H1 (cell line): Measurements from ENCODE around the gene ZNF487. TPM values are rescaled to one million over a fixed set of nuclear protein-coding genes. Genes with fewer than 3 reads are reported as not detected.

Source experiments
- CTCF ChIA-PET: fragments of 300-600 bp; sonication (Branson Sonifier 250); formaldehyde crosslinking; loops from one replicate; lab custom pipeline; 2021; ENCODE audit not compliant: partially characterized antibody; lab: Charles Lee
- POLR2A ChIA-PET: fragments of 300-600 bp; sonication (Branson Sonifier 250); formaldehyde crosslinking; loops from one replicate; lab custom pipeline; 2021; ENCODE audit warnings: inconsistent platforms; ENCODE audit not compliant: partially characterized antibody; lab: Charles Lee
- DNase-seq, 2 experiments: peaks; one replicate each; pipeline versions ENCODE4 v3.0.0 to v3.0.0-alpha.2; 2010 to 2022; ENCODE audit warnings: low spot score in 2 of 2, low read depth in 1 of 2, mixed read lengths in 1 of 2
- FAIRE-seq: peaks from 2 replicates; lab custom pipeline; 2011; peaks lifted over from hg19 to GRCh38; lab: Jason Lieb, UNC
- H2AFZ ChIP-seq: 2 replicates; pipeline ENCODE4 v1.8.1; 2012; ENCODE audit warnings: low read length, inconsistent platforms
- H2AK5ac ChIP-seq: 2 replicates; pipeline ENCODE4 v1.6.1; 2013; ENCODE audit warnings: low read depth, low read length
- H2BK120ac ChIP-seq: replicated peaks from 2 replicates; pipeline ENCODE3; 2013; ENCODE audit warnings: low read depth, low read length, inconsistent platforms
- H2BK12ac ChIP-seq: 2 replicates; pipeline ENCODE4 v1.6.1; 2013; ENCODE audit warnings: low read depth, low read length
- H2BK15ac ChIP-seq: 2 replicates; pipeline ENCODE4 v1.6.1; 2013; ENCODE audit warnings: low read length
- H2BK20ac ChIP-seq: 2 replicates; pipeline ENCODE4 v1.6.1; 2013; ENCODE audit warnings: low read length
- H2BK5ac ChIP-seq: 2 replicates; pipeline ENCODE4 v1.6.1; 2013; ENCODE audit warnings: low read depth, low read length
- H3K14ac ChIP-seq: 2 replicates; pipeline ENCODE4 v1.6.1; 2013; ENCODE audit warnings: inconsistent platforms; ENCODE audit not compliant: insufficient read length
- H3K18ac ChIP-seq: 2 replicates; pipeline ENCODE4 v1.6.1; 2013; ENCODE audit warnings: low read length; ENCODE audit errors: extremely low read depth
- H3K23ac ChIP-seq: 2 replicates; pipeline ENCODE4 v1.6.1; 2013; ENCODE audit warnings: inconsistent platforms; ENCODE audit not compliant: insufficient read length
- H3K23me2 ChIP-seq: 2 replicates; pipeline ENCODE4 v1.6.1; 2013; ENCODE audit warnings: low read depth, low read length
- H3K27ac ChIP-seq: 2 replicates; pipeline ENCODE4 v1.6.1; 2011; ENCODE audit warnings: low read depth, low read length, inconsistent platforms
- H3K27me3 ChIP-seq, 4 experiments: replicated peaks in 1 of 4; 1 replicate in 1 of 4; 2 replicates in 3 of 4; pipeline versions ENCODE4 v1.6.1 to v1.8.1; 2011 to 2013; ENCODE audit warnings: low read length in 3 of 4, mild to moderate bottlenecking in 3 of 4, inconsistent platforms in 2 of 4, mixed read lengths in 2 of 4, moderate library complexity in 1 of 4; ENCODE audit not compliant: control insufficient read depth in 3 of 4, insufficient read depth in 3 of 4; ENCODE audit errors: extremely low read depth in 1 of 4
- H3K36me3 ChIP-seq, 4 experiments: 2 replicates each; pipeline versions ENCODE4 v1.6.1 to v1.8.1; 2011 to 2013; ENCODE audit warnings: mild to moderate bottlenecking in 4 of 4, low read length in 3 of 4, moderate library complexity in 2 of 4, control low read depth in 1 of 4, inconsistent platforms in 1 of 4; ENCODE audit not compliant: insufficient read depth in 4 of 4, control insufficient read depth in 2 of 4
- H3K4ac ChIP-seq: replicated peaks from 2 replicates; pipeline ENCODE3; 2013; ENCODE audit warnings: low read length, low read depth, mixed read lengths, inconsistent platforms; ENCODE audit not compliant: insufficient read length
- H3K4me1 ChIP-seq, 4 experiments: replicated peaks in 1 of 4; 1 replicate in 1 of 4; 2 replicates in 3 of 4; pipeline versions ENCODE4 v1.6.1 to v1.8.1; 2011 to 2013; ENCODE audit warnings: low read length in 3 of 4, inconsistent platforms in 2 of 4, mixed read lengths in 1 of 4; ENCODE audit not compliant: insufficient read depth in 4 of 4, control insufficient read depth in 3 of 4
- H3K4me2 ChIP-seq, 2 experiments: 2 replicates each; pipeline versions ENCODE4 v1.6.1 to v1.8.1; 2011 to 2013; ENCODE audit warnings: low read depth in 2 of 2, low read length in 2 of 2, control low read depth in 1 of 2, inconsistent platforms in 1 of 2, mild to moderate bottlenecking in 1 of 2; ENCODE audit not compliant: insufficient read depth in 1 of 2
- H3K4me3 ChIP-seq, 4 experiments: fragments of 200-600, 300-600 bp in 1 of 4; sonication (generic), shearing (Covaris generic), sonication (Bioruptor Twin) in 1 of 4; 2 replicates each; pipeline versions ENCODE4 v1.5.1 to v1.8.1; 2011 to 2016; ENCODE audit warnings: low read length in 4 of 4, low read depth in 3 of 4, control low read depth in 2 of 4, inconsistent platforms in 2 of 4, mild to moderate bottlenecking in 2 of 4, mixed read lengths in 1 of 4, moderate library complexity in 1 of 4; ENCODE audit not compliant: insufficient read depth in 2 of 4; ENCODE audit errors: extremely low read depth in 1 of 4
- H3K56ac ChIP-seq: replicated peaks from 2 replicates; pipeline ENCODE3; 2013; ENCODE audit warnings: low read depth, mild to moderate bottlenecking, mixed read lengths, low read length, inconsistent platforms; ENCODE audit not compliant: insufficient read length
- H3K79me1 ChIP-seq: 2 replicates; pipeline ENCODE4 v1.6.1; 2013; ENCODE audit warnings: low read depth, low read length, control low read depth
- H3K79me2 ChIP-seq, 2 experiments: 2 replicates each; pipeline versions ENCODE4 v1.6.1 to v1.8.1; 2012 to 2013; ENCODE audit warnings: low read length in 2 of 2, mild to moderate bottlenecking in 2 of 2, inconsistent platforms in 1 of 2; ENCODE audit not compliant: insufficient read depth in 2 of 2, control insufficient read depth in 1 of 2
- H3K9ac ChIP-seq, 4 experiments: replicated peaks in 1 of 4; 1 replicate in 1 of 4; 2 replicates in 3 of 4; pipeline versions ENCODE4 v1.6.1 to v1.8.1; 2011 to 2013; ENCODE audit warnings: low read depth in 3 of 4, low read length in 3 of 4, control low read depth in 2 of 4, mild to moderate bottlenecking in 2 of 4, moderate library complexity in 2 of 4, inconsistent platforms in 1 of 4; ENCODE audit errors: extremely low read depth in 1 of 4
- H3K9me3 ChIP-seq, 2 experiments: 2 replicates each; pipeline versions ENCODE4 v1.6.1 to v1.8.1; 2012 to 2013; ENCODE audit warnings: mild to moderate bottlenecking in 2 of 2, moderate library complexity in 2 of 2, control low read depth in 1 of 2, inconsistent platforms in 1 of 2, low read depth in 1 of 2, low read length in 1 of 2, mixed read lengths in 1 of 2; ENCODE audit not compliant: insufficient read depth in 2 of 2
- H4K20me1 ChIP-seq, 2 experiments: replicated peaks in 1 of 2; 2 replicates each; pipeline versions ENCODE3 to v1.8.1; 2011 to 2013; ENCODE audit warnings: inconsistent platforms in 2 of 2, low read length in 2 of 2, mild to moderate bottlenecking in 1 of 2; ENCODE audit not compliant: insufficient read depth in 2 of 2, control insufficient read depth in 1 of 2
- H4K5ac ChIP-seq: 2 replicates; pipeline ENCODE4 v1.6.1; 2013; ENCODE audit warnings: low read length, low read depth, mixed read lengths, inconsistent platforms; ENCODE audit not compliant: insufficient read length
- H4K8ac ChIP-seq: 2 replicates; pipeline ENCODE4 v1.8.0; 2013; ENCODE audit warnings: mild to moderate bottlenecking, moderate library complexity, low read length, inconsistent platforms; ENCODE audit not compliant: insufficient read depth; ENCODE audit errors: extremely low read depth
- H4K91ac ChIP-seq: replicated peaks from 2 replicates; pipeline ENCODE3; 2013; ENCODE audit warnings: low read length, mixed read lengths, inconsistent platforms; ENCODE audit not compliant: insufficient read length
- ASH2L ChIP-seq: fragments of 200-600, 300-600 bp; sonication (generic); IDR thresholded peaks from one replicate; pipeline ENCODE4 v1.7.1; 2017; ENCODE audit warnings: low read length
- TEAD4 ChIP-seq: IDR thresholded peaks from 2 replicates; pipeline ENCODE4 v1.6.1; 2012; ENCODE audit warnings: low read depth, low read length, inconsistent platforms, mixed read lengths
- WGBS, 2 experiments: shearing (Covaris generic) in 1 of 2; methylation state at CpG; one replicate each; pipeline versions ENCODE4 v1.1.6 to v1.1.7; 2013 to 2015; ENCODE audit warnings: low lambda C conversion rate in 2 of 2, mixed read lengths in 2 of 2, inconsistent platforms in 1 of 2, low coverage in 1 of 2, missing lambda C conversion rate in 1 of 2; ENCODE audit not compliant: insufficient replicate concordance in 2 of 2, insufficient coverage in 1 of 2, insufficient read length in 1 of 2; ENCODE audit errors: extremely low coverage in 1 of 2, missing lambda C conversion rate in 1 of 2; 5-methylcytosine and 5-hydroxymethylcytosine counted together
- polyA plus RNA-seq, 7 experiments: library from polyadenylated mRNA; depleted of rRNA in 3 of 7; stranded (reverse) in 5 of 7; unstranded in 2 of 7; fragments of >200 nt in 5 of 7; fragments of 200-250 nt in 2 of 7; gene quantifications; 1 replicate in 5 of 7; 2 replicates in 1 of 7; 4 replicates in 1 of 7; pipeline versions ENCODE4 v1.2.1 to v1.2.3, GENCODE V29; 2011 to 2013; ENCODE audit warnings: missing spikeins in 2 of 7, mixed read lengths in 2 of 7
- total RNA-seq: library from RNA; stranded (reverse); fragmentation: NEBNext Ultra II Directional; extraction: Animal tissue kit (Norgen Biotek cat#: 25700); gene quantifications from 2 replicates; pipeline ENCODE4 v1.2.1, GENCODE V29; 2021

The ZNF487 gene
- total and polyA plus RNA-seq, 2 of the 8 experiments (the other 6 are each of a cell fraction or from before 2014, with no cell fraction given), result 1.9 to 2.5 TPM

- H3K23ac ChIP-seq, result no peak overlapping the region
- H3K9me3 ChIP-seq, result no peaks in the 10 kb centered on the region
- H3K18ac ChIP-seq, result no peak overlapping the region
- no peaks in the 10 kb centered on the region for H3K79me1 ChIP-seq
- H3K23me2 ChIP-seq, result no peaks in the 10 kb centered on the region; the same call in 1 of the 2 replicates
- no peak overlapping the region for H4K5ac ChIP-seq
- H3K4ac ChIP-seq, result no peak overlapping the region
- no peaks in the 10 kb centered on the region for H4K20me1 ChIP-seq
- H2BK20ac ChIP-seq, result no peak overlapping the region
- H3K9ac ChIP-seq, result no peak overlapping the region
- no peak overlapping the region for H3K4me2 ChIP-seq
- no peak for DNase-seq
- H4K91ac ChIP-seq, result no peak overlapping the region
- no peak overlapping the region for H3K14ac ChIP-seq
- H3K27me3 ChIP-seq, result no peaks in the 10 kb centered on the region
- no peak overlapping the region for H2AFZ ChIP-seq
- no peak overlapping the region for H2BK15ac ChIP-seq
- no peaks in the 10 kb centered on the region for H3K36me3 ChIP-seq
- H3K56ac ChIP-seq, result no peak overlapping the region
- H2BK120ac ChIP-seq, result no peak overlapping the region
- no peak overlapping the region for H2BK12ac ChIP-seq
- WGBS, 2 experiments, result 93% methylated on average over 4 of the region's 5 CpGs; no CpG with 5 or more reads in 1 of the 2 experiments
- ChIA-PET CTCF (interaction anchor here (0.6 to 0.7 kb wide), 2 partner anchors 18 to 93 kb away, joined by 3 read pairs; no protein-coding TSS in a partner anchor), POLR2A (interaction anchor here (0.6 kb wide), 1 partner anchor 50 kb away, joined by 3 read pairs; no protein-coding TSS in a partner anchor)
- no peak overlapping the region for H3K27ac ChIP-seq
- H3K4me3 ChIP-seq, result no peak overlapping the region
- H4K8ac ChIP-seq, result no peak overlapping the region
- no peak for FAIRE-seq
- no peak overlapping the region for H2BK5ac ChIP-seq
- no peak overlapping the region for H2AK5ac ChIP-seq
- no peak for TF ChIP-seq TEAD4
- TF ChIP-seq ASH2L, result no peak
- TF ChIP-seq, all 59 proteins: peak for 0
- H3K4me1 ChIP-seq, result no peaks in the 10 kb centered on the region
- no peaks in the 10 kb centered on the region for H3K79me2 ChIP-seq
Observed at GRCh38 chr10:43440463-43441134, 3.7 kb downstream of the ZNF487 start.
